GM21737 (cell line): ENCODE results near the gene ZNF334.

Source experiments
- ATAC-seq: cut with Tn5 transposase; IDR thresholded peaks from one replicate; pipeline ENCODE4 v1.9.1; 2021; ENCODE audit warnings: mild to moderate bottlenecking, moderate library complexity; ENCODE audit not compliant: unreplicated experiment

The ZNF334 gene

DNA sequence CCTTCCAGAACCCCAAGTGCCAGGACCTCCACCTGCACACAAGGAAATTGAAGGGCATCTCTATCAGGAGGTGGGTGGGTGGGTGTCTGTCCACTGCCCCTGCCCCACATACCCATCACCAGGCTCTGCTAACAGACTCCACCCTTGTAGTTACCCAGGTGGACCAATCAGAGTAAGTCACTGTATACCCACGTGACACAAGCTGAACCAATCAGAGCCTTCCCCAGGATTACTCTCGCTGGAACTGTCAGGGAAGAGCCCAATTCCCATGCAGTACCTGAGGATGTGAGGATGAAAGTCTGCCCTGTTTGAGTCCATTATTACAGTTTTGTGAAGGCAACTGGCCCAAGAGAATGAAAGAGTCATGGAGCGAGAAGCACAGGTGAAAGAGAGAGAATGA, 32.9 kb upstream of the ZNF334 start:
- ATAC-seq: no peak

DNA sequence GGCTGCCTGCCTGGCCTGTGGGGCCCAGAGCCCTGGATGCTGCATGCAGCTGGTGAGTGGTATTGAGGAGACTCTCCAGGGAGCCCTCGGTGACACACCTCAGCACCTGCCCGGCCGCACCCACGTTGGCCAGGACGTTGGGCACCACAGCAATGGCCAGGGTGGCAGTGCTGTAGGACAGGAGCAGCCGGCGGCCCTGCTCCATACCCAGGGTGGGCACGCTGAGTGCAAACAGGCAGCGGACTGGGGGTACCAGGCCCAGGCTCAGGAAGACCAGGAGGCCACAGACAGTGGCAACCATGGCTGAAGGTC, 32.4 kb upstream of the ZNF334 start:
- ATAC-seq: no peak

DNA sequence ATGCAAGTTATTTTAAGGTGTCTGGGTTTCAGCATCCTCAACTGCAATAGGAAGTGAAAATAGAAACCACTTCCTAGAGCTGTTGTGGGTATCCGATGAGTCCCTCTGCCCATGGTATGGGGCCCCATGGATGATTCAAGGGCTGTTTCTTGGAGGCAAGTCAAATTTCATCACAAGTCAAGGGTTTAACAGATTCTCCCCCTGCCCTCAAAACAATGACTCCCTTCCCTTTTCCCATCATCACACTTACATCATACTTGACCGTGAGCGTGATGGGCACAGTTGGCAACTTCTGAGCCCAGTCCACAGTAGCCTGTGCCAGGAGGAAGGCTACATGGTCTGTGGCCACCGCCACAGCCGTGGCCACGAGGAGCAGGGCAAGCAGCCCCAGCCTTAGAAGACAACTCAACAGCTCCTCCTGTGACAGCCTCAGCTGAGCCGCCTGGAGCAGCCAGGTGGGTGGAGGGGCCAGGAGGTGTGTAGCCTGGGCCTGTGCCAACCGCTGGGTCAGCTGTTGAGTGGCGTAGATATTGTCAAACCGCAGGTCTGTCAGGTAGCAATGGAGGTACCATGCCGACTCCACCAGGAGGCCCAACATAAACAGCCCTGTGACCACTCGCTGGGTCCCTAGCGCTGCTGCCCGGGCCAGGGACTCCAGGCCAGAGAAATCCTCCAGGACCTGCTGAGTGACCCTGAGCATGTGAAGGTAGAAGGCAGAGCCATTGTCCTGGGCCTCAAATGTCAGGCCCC, 31.9 kb upstream of the ZNF334 start:
- ATAC-seq: no peak

DNA sequence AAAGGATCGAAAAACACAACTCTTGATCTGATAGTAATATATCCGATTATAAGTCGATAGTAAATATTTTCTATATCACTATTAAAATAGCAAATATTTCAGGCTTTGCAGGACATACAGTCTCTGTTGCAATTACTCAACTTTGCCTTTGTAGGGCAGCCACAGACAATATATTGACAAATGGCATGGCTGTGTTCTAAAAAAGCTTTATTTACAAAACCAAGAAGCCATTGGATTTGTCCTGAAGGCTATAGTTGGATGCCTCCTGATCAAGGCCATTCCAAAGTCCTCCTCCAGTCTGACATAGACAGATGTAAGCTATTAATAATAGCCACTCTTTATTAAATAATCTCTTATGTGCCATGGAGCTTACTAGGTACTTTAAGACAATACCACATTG, 31.2 kb upstream of the ZNF334 start:
- ATAC-seq: no peak

DNA sequence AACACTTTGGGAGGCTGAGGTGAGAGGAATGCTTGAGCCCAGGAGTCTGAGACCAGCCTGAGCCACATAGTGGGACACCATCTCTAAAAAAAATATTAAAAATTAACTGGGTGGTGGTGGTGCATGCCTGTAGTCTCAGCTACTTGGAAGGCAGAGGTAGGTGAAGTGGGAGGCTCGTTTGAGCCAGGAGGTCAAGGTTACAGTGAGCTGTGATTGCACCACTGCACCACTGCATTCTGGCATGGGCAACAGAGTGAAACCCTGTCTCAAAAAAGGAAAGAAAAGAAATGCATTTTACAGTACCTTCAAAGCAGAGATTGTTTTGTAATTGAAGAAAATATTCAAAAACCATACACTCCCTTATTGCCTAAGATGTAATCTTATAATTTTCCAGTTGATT, 30.6 kb upstream of the ZNF334 start:
- no peak for ATAC-seq

DNA sequence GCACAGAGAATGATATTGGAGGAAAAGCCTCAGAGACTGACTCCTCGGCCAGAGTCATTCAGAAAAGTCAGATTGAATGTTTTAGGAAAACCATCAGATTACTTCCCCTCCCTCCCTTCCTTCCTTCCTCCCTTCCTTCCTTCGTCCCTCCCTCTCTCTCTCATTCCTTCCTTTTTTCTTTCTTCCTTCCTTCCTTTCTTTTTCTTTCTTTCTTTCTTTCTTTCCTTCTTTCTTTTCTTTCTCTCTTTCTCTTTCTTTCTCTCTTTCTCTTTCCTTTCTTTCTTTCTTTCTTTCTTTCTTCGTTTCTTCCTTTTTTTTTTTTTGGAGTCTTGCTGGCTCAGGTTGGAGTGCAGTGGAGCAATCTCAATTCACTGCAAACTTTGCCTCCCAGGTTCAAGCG, 29.7 kb upstream of the ZNF334 start:
- no peak for ATAC-seq

DNA sequence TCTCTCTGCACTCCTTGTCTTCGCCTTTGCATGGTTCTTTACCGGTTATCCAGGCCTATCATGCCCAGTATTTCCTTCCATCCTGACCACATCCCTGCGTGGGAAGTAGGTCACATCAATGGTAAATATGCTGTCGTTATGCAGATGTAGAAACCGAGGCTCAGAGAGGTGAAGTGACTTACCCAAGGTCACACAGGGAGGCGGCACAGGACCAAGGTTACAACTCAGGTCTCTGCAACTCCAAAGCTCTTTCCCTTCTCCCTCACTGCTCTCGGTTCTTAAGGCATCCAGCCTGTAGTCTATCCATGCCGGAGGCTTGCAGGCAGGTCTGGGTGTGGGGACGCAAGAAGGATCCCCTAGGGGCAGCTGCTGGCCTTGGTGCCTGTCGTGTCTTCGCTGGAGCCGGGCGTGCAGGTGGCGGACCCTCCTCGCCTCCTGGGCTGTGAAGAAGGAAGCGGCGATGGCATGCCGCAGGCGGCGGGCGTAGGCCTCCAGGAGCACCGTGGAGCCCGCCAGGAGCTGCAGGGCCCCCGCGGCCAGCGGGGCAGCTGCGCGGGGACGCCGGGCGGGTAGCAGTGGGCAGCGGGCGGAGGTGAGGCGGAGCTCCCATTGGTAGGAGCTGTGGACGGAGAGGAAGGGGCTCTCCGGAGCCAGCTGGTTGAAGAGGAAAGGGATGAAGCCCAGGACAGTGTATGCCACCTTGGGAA, 28.0 kb upstream of the ZNF334 start:
- no peak for ATAC-seq

DNA sequence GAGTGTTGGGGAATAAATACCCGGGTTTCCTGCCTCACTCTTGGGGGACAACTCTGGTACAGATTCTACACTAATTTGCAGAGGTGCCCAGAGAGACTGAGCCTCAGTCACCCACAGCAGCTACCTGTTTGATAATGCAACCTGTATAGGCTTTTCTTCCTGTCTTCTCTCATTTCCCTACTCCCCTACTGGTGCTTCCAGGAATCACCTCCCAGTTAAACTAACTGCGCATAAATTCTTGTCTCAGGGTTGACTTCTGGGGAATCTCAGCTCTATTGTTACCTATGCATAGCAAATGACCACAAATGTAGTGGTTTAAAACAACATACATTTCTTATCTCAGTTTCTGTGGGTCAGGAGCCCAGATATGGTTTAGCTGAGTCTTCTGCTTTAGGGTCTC, 25.8 kb upstream of the ZNF334 start:
- ATAC-seq: no peak

DNA sequence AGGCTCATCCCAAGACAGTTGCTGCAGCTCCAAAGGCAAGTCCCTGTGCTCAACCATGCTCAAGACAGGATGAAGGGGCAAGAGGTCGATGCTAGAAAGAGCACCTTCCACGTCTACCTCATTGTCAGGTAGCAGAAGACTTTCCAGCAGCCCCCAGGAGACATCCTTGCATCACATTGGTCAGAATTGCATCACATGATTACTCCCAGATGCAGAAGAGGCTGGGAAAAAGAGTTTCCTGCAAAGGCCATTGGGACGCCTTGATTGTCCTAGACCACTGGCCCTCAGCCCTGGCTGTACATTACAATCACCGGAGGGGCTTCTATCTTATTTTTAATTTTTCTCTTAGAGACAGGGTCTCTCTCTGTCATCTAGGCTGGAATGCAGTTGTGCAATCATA, 17.3 kb upstream of the ZNF334 start:
- ATAC-seq: no peak

DNA sequence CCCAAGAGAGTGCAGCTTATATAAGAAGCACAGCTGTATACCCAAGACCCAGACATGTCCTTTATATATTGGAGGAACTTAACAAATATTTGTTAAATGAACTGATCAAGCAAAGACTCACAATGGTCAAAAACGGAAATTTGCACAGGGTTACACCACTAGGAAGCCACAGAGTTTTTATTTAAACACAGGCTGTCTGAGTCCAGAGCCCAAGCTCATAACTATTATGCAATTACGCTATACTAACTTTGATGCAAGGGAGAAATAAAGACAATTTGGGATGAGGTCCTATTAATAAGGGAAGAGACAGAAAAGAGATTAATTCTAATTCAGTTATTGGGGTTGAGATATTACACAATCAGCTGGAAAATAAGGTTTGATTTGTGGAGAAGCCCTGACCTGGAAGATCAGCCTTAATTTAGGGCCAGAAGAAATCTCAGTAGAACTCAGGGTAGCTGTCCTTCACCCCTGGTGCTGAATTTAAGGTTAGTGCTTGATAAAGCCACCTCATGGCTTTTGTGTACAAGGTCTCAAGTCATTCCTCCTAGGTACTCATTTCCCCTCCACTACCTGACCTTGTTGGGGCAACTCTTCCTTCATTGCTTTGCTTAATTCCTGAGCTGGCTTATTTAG, 10.5 kb upstream of the ZNF334 start:
- ATAC-seq: no peak

DNA sequence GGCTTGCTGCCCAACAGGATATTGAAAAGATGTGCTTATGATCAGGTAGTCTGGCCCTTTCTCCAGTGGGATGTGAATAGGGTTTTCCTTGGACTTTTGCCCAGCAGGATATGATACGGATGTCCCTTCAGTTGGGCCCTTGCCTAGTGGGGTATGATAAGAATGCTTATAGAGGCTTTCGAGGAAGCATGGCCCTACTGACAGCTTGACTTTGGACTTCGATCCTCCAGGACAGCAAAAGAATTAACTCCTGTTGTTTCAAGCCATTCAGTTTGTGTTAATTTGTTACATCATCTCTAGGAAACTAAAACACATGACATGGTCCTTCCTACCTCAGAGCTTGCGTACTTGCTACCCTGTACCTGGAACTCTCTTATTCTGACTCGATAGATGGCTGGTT, 9.7 kb upstream of the ZNF334 start:
- ATAC-seq: no peak

DNA sequence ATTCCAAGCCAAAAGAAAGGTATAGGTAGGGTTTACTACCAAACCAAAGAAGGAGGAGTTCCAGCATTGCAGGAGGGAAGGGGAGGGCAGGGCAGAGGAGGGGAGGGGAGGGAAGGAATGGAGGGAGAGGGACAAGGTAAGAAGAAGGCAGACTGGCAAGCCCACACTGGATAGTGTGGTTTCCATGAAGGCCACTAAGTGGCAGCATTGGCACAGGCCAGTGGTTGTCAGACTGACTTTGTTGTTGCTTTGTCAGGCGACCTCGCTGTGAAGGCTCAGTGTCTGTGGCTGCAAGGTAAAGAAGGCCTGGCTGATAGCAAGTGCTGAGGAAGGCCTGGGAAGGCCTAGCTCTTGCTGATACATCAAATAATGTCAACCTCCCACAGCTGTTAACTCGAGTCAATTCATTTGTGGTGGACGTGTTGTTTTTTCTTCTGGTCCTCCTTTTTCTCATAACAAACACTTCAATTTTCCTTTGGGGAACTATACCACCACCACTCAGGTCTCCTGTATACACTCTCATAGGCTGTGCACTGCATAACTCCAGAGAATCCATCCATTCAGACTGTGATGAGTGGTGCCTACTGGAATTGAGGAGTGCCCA, 7.7 kb upstream of the ZNF334 start:
- no peak for ATAC-seq

DNA sequence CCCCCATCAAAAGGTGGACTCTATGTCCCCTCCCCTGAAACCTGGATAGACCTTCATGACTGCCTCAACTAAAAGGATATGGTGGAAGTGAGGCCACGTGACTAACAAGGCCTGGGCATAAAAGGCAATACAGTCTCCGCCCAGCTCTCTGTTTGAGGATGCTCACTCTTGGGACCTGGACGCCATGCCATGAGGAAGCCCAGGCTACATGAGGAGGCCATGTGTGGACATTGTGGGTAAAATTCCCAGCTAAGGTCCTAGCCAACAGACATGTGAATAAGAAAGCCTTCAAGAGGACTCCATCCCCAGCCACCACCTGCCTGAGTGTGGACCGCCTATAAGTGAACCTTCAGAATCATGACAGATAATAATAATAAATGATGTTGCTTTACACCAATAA, 7.2 kb upstream of the ZNF334 start:
- no peak for ATAC-seq

DNA sequence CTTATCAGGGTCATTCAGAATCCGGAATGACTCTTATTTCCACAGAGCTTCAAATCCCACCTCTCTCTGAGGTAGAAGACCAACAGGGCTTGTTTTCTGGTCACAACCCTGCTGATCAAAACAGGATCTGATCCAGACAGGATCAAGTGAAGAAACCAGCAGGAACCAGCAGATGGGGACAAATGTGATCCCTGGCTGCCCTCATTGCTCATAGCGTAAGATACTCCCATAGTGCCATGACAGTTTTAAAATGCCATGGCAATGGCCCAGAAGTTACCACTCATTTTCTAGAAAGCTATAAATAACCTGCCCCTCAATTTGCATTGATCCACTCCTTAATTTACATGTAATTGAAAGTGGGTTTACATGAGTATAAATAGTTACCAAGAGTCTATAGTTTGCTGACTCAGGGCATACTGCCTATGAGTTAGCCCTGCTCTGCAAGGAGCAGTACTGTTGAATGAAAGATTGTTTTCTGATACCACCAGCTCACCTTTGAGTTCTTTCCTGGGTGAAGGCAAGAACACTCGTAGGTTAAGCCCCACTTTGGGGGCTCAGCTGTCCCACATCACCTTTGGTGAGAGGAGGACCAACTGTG, 6.2 kb upstream of the ZNF334 start:
- no peak for ATAC-seq

DNA sequence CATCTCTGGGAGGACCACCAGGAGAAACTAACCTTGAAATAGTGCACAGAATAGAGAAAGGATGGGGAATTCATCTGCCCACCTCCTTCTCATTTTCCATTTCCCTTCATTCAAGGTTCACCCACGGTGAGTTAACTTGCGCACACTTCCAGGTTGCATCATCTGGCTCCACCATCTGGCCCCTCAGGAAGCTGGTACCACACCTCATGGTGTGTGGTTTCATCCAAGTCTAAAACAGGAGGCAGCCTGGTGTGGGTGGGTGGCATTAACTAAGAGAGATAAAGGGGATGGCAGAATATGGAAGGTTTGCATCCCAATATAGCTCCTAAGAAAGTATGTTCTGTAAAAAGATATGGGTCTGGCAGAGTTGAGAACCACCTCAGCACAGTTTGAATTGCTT, 3.8 kb downstream of the ZNF334 start:
- ATAC-seq: no peak

DNA sequence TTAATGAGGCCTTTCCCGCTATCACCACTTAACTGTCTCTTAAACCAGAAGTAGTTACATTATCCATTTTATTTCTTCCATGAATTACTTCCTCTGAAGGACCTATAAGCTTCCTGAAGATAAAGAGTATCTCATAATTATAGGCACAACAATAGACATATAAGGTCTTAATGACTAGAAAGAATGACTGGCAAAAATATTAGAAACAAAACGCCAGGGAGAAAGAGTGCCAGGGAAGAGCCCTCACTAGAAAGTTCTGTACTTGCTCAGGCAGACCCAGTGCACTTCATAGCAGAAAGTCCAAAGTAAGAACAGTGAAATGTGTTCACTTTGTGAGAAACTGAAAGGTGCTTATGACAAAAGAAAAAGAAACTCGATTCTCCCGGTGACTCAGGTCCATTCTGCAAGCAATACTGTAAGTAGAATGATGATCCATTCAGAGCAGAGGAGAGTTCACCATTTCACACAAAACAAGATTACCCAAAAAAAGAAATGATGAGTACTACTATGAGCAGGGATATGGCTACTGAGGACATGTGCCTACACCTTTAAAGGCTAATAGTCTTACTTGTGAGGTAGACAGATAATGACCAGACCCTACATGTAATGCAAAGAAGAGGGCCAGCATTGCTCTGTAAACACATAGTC, 5.5 kb downstream of the ZNF334 start:
- ATAC-seq: no peak

DNA sequence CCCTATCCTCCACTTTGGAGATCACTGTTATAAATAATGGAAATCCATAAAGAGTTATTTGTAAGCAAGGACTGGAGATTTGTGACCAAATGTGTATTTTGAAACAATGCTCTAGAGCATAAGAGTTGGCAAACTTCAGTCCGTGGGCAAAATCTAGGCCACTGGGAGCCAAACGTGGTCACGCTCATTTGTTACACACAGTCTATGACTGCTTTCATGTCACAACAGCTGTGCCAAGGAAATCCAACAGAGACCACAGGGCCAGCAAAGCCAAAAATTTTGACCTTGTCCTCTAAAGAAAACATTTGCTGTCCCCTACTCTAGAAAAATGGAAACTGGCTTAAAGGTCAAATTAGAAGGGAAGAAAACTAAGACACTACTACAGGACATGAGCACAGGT, 7.9 kb downstream of the ZNF334 start:
- ATAC-seq: no peak

DNA sequence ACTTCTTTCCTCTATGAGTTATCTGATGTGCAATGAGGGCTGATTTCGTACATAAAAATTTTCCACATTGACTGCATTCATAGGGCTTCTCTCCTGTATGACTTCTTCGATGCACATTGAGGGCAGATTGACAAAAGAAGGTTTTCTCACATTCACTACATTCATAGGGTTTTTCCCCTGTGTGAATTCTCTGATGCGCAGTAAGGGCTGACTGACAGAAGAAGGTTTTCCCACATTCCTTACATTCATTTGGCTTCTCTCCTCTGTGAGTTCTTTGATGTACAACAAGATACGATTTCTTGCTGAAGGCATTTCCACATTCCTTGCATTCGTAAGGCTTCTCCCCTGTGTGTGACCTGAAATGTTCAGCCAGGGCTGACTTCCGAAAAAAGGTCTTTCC, 11.4 kb downstream of the ZNF334 start:
- no peak for ATAC-seq

DNA sequence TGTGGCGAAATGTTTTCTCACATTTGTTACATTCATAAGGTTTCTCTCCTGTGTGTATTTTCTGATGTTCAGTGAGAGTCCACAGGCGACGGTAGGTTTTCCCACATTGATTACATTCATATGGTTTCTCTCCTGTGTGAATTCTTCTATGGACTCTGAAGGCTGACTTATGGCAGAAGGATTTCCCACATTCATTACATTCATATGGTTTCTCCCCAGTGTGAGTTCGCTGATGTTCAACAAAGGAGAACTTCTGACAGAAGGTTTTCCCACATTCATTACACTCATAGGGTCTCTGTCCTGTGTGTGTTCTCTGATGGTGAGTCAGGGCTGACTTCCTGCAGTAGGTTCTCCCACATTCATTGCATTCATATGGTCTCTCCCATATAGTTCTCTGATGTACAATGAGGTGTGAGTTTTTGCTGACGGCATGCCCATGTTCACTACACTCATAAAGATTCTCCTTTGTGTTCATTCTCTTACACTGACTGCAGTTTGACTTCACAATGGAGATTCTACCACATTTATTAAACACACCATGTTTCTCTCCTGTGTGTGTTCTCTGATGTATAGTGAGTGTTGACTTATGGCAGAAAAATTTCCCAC, 11.9 kb downstream of the ZNF334 start:
- ATAC-seq: no peak

DNA sequence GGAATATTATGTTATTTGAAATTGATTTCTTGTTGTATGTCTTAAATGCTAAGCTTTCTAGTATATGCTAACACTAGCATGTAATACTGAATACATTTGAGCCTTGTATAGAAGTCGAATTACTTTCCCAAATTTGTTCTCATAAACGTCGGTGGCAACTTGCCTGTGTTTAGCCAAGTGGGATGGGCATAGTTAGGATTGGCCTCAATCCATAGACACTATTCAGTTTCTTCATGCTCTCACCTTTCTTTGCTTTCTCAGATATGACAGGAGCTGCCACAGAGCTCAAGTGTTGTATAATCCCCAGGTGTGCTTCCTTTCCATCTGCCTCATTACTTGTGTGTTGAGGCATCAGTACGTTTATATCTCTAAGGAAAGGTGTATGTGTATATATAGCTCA, 19.3 kb downstream of the ZNF334 start:
- no peak for ATAC-seq

DNA sequence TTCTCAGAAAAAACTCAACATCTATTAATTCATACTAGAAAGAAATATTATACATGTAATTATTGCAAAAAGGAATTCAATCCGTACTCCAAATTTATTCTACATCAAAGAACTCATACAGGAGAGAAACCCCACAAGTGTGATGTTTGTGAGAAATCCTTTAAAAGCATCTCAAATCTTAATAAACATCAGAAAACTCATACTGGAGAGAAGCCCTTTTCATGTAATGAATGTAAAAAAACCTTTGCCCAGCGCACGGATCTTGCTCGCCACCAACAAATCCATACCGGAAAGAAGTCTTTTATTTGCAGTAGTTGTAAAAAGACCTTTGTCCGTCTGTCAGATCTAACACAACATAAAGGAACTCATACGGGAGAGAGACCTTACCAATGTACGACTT, 22.0 kb downstream of the ZNF334 start:
- no peak for ATAC-seq
